Myocyte (in vitro differentiated cells): ENCODE results near the gene SMARCD3. TPM values are rescaled to one million over a fixed set of nuclear protein-coding genes. Genes with fewer than 3 reads are reported as not detected.

ENCODE experiments used
- DNase-seq: peaks from one replicate; pipeline ENCODE4 v3.0.0-alpha.2; 2012; ENCODE audit warnings: low read depth
- total RNA-seq: library from RNA; depleted of rRNA; stranded (reverse); fragments of >200 nt; gene quantifications from 2 replicates; pipeline ENCODE4 v1.2.3, GENCODE V29; 2014

SMARCD3 gene
- total RNA-seq, 1 donor from 2014 or later: 251 TPM

DNA sequence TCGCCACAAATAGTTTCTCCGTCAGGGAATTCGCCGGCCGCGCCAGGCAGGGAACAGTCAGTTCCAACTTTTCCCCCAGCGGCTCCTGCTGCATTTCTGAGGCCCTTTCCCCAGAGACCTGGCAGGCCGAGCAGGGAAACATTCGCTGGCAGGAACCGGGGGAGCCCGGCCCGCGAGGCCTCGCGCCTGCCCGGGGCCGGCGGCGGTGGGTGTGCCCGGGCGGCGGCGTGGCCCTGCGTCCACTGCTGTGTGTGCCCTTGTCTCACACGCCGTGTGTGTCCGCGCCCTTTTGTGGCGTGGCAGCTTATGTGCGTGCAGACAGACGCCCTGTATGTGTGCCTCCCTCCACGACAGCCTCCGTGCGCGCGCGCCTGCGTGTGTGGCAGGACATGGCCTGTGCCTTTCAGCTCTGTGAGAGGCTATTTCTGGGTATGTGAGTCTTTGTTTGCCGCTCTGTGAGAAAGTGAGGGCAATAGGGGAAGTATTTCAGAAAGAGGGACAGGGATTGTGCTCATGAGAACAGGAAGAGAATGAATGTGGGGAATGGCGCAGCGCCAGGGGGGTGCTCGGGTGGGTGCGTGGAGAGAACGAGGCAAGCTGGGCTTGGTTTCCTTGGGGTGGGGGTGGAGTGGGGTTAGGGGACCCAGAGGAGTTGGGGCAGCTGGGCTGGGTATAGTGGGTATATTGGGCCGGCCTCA lies 689 bp upstream of the SMARCD3 start:
- peak; percentile 94 for DNase-seq

DNA sequence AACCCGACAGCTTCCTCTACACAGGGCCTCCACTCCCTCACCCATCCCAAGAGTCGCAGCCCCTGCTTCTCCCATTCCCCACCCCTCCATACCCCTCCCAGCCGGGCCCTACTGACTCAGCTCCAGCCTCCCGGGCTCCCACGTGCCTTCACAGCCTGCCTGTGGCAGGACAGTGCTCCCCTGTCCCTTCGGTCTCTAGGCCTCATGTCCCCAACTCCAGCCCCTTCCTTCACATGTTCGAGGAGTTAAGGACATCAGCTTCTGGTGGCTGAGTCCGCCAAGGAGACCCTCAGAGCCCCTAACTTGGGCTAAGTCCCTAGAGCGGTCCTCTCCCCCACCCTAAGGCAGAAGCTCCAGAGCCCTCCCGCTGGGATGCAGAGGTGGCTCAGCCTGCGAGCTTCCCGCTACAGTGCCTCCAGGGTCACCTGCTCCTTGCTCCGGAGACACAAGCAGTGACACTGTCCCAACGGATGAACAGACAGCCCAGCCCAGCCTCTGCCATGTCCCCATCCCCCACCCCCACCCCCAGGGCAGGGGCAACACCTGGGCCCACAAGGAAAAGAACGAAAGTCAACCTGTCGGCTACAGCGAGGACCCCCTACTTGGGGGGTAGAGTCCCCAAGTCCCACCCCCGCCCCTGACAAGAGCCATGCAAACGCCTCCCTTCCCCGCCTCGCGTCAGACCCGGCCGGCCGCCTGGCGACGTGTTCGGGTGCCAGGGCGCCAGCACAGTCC lies 716 bp downstream of the SMARCD3 start:
- DNase-seq: peak; percentile 92

DNA sequence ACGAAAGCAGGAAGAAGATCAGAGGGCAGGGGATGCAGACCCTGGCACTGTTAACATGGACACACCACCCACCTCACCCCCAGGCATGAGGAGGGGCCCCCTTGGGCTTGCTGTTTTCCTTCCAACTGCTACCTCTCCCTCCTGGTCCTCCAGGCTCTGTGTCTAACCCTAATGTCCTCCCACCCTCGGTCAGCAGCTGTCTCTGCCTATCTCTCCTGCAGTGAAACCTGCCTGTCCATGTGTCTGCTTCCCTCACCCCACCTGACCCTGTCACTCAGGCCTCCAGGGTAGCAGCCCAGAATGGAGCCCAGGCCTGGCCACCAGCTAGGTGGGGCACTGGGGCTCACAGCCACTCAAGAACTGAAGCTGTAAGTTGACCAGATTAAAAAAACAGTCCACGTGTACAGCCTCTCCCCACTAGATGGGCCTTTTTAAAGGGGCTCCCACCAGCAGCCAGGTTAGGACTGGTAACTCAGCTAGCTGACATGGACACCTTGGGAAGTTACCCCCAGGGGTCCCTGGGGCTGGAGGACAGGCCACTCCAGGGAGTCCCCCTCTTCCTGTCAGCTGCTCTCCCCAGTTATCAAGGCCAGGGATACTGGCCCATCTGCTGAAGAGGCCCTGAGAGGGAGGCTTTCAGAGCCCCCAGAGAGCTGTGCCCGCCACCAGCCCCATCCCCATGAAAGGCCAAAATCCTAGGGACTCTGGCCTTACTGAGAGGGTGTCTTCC lies 1.5 kb downstream of the SMARCD3 start:
- peak; percentile 100 for DNase-seq

DNA sequence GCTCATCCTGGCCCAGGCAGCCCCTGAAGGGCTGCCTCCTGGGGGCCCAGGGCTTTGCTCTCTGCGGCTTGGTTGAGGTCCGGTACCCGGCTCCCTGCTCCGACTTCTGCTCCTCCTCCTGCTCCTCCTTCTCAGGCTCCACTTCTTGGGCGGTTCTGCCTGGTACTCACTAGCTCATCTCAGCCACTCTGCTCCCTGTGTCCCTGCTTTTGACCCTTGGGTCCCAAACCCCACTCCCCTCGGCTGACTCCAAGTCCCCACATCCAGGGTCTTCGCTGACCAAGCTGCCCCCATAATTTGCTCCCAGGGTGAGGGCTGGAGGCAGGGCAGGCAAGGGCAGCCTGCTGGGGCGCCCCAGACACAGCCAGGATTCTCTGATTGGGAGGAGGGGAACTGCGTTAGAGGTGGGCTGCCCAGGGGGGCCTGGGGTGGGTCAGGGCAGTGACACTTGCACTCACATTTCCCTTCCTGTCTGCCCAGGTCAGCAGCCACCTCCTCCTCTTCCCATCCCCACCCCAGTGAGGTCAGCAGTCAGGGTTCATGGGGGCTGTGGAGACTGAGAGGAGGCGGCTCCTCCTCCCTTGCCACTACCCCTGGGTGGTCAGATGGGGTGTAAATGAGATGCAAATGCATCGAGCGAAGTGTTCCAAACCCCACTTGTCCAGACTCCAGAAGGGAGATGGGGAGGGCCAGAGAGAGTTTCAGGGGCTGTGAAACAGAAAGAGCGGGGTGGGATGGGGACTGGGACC lies 2.2 kb downstream of the SMARCD3 start:
- peak; percentile 82 for DNase-seq

DNA sequence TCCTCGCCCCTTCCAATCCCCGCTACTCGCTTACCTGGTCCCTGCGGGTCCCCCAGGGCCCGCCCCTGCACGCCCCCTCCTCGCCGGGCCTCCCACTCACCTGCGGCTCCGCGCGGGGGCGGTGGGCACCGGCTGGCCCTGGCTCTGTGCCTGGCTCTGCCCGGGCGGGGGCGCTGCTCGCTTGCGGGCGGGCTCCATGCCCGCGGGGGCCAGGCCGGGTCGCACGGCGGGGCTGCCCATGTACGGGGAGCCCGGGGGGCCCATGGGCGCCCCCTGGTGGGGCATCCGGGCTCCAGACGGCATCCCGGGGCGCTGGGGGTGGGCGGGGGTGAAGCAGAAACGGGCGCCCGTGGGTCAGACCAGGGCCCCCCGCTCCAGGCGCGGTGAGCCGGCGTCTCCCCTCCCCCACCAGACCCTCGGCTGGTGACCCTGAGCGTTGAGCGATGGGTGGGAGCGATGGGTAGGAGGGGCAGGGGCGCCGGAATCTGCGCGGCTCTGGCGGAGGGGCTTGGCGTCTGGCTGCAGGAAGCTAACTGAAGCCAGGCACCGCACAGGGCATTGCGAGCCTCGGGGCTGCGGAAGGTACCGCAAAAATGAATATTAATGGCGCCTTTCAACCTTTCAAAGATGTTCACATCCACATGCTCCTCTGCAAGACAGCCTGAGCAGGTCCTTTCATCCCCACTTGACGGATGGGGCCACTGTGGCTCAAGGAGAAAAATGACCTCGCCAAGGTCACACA lies 3.0 kb downstream of the SMARCD3 start:
- peak; percentile 62 for DNase-seq

GRCh38 chr7:151244841-151245346 lies 3.6 kb downstream of the SMARCD3 start:
- no peak for DNase-seq

- DNase-seq: peak; percentile 75
Observed at GRCh38 chr7:151244196-151244840, 4.2 kb downstream of the SMARCD3 start.

GRCh38 chr7:151243408-151244195 lies 4.9 kb downstream of the SMARCD3 start:
- no peak for DNase-seq

DNA sequence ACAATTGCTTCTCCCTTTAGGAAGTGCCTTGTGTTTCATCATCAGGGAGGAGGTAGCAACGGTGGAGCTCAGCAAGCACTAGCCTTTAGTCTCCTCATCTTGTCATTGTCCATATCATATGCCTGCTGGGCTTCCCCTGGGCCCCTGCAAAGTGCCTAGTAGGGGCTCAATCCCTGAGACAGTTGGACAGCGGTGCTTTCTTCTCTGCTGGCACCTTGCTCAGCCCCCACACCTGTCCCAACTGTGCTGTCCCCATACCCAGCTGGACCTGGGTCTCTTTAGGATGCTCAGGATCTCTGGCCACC lies 5.5 kb downstream of the SMARCD3 start:
- no peak for DNase-seq

DNA sequence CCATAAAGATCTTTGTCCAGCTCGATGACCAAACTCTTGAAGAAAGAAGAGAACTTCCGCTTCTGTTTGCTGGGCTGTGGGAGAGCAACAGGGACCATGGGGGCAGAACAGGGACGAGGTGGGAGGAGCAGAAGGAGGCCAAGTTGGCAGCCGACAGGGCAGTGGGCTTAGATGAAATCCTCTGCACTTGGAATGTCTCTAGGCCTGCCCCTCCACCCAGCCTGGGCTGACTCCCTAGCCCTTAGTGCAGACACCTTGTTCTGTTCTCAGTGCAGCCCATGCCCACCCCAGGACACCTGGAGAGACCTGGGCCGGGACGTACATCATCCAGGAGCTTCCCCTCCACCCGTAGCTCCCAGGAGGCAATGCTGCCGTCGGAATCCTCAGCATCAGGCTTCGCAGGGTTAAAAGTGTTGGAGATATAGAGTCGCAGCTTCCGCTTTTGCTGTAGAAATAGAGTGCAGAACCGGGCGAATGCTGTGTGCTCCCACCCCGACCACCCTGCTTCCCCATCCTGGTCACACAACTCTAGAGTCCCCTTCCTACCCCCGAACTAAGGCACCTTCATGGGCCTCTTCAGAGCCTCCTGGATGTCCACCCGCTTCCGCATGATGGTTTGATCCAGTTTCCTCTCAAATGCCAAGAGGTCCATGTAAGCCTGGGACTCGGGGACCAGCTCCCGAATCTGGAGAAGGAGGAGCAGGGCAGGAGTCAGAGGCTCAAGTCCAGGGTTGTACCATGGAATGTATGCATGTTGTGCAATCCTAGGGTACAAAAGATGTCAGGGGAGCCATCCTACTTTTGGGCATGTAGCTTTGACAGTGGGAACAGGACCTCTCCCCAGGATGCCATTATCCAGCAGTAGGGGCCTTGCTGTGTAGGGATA lies 6.1 kb downstream of the SMARCD3 start:
- DNase-seq: no peak

DNA sequence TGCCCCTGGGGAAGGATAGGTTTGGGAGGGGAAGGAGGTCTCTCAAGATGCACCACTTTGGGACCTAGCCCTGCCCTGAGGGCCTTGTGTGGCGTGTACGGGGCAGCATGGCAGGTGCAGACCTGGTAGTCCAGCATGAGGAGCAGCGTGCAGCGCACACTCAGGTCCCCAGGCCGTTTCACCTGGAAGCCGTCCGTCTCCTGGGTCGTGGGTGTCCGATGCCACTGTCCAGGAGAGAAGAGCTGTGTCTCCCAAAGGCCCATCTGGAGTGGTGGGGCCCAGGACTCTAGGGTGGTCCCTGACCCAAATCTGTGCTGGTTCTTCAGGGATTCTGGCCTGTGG lies 6.8 kb downstream of the SMARCD3 start:
- no peak for DNase-seq

GRCh38 chr7:151240942-151241754 lies 7.3 kb downstream of the SMARCD3 start:
- no peak for DNase-seq

DNA sequence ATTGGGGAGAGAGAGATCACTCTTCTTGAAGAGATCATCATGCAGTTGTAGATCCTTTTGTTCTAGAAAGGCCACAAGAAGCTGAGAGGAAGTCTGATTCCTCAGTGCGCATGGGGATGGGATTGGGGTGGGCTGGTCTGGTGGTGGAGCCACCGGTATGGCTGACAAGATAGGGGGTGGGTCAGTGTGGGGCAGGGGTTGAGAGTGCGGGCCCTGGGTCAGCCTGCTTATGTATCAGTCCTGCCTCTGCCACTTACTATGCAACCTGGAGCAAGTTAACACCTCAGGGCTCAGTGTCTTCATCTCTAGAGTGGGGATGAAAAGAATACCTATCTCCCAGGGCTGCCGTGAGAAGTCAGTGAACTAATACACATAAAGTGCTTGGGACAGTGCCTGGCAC lies 8.0 kb downstream of the SMARCD3 start:
- DNase-seq: no peak

DNA sequence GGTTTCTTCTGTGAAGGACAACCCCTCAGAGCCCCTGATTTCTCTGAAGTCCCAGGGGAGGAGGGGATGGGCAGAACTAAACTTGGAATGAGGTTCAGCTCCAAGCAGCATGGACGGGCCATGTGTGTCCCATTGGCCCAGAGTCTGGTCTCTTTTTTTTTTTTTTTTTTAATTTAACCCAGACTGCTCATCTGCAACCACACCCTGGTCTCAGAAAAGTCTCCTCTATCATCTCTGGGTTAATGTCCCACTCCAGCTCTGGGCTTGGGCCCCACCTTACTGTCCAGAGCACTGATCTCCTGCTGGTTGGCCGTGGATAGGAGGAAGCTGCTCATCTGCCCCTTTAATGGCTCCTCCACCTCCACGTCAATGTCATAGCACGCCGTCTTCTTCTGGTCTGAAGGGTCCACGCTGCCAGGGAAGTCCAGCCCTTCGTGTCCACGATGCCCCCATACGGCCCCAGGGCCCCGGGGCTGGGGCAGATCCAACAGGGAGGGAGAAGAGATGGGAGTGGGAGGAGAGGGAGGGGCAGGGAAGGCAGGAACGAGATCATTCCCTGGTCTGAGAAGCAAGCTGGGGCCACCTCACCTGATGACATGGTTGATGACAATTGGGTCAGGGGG lies 8.5 kb downstream of the SMARCD3 start:
- DNase-seq: no peak

GRCh38 chr7:151238924-151239836 lies 9.3 kb downstream of the SMARCD3 start:
- no peak for DNase-seq

DNA sequence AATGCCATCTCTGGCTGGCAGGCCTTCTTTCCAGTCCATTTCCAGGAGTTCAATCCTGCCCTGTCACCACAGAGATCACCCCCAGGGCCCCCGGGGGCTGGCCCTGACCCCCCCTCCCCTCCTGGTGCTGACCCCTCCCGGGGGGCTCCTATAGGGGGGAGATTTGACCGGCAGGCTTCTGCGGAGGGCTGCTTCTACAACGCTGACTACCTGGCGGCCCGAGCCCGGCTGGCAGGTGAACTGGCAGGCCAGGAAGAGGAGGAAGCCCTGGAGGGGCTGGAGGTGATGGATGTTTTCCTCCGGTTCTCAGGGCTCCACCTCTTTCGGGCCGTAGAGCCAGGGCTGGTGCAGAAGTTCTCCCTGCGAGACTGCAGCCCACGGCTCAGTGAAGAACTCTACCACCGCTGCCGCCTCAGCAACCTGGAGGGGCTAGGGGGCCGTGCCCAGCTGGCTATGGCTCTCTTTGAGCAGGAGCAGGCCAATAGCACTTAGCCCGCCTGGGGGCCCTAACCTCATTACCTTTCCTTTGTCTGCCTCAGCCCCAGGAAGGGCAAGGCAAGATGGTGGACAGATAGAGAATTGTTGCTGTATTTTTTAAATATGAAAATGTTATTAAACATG lies 10.2 kb downstream of the SMARCD3 start:
- no peak for DNase-seq
